HFFc6 (cell line): ENCODE measurements around the gene CLDN6. TPM values are rescaled to one million over a fixed set of nuclear protein-coding genes. Genes with fewer than 3 reads are reported as not detected.

Experiments used
- DNase-seq: peaks from one replicate; pipeline ENCODE4 v3.0.0-alpha.2; 2018
- H3K27ac Mint-ChIP-seq: 2 replicates; pipeline ENCODE4 v1.8.0; 2020; ENCODE audit warnings: mild to moderate bottlenecking, mixed read lengths
- H3K27me3 Mint-ChIP-seq: 2 replicates; pipeline ENCODE4 v1.8.0; 2021; ENCODE audit warnings: mild to moderate bottlenecking, moderate library complexity, mixed read lengths; ENCODE audit not compliant: insufficient read depth
- H3K36me3 Mint-ChIP-seq: 2 replicates; pipeline ENCODE4 v1.8.0; 2021; ENCODE audit warnings: low read depth, mixed read lengths
- H3K4me1 Mint-ChIP-seq: 2 replicates; pipeline ENCODE4 v1.8.0; 2020; ENCODE audit warnings: low read depth, mixed read lengths
- H3K4me3 Mint-ChIP-seq: 2 replicates; pipeline ENCODE4 v1.8.0; 2020; ENCODE audit warnings: mild to moderate bottlenecking, moderate library complexity, mixed read lengths
- H3K9me3 Mint-ChIP-seq: 2 replicates; pipeline ENCODE4 v1.8.0; 2020; ENCODE audit warnings: mild to moderate bottlenecking, mixed read lengths
- total RNA-seq, 6 experiments: library from RNA; stranded (reverse); fragmentation: NEBNext Ultra II Directional; extraction: Animal tissue kit (Norgen Biotek cat#: 25700); gene quantifications; 2 replicates in 1 of 6; 3 replicates in 5 of 6; pipeline ENCODE4 v1.2.3, GENCODE V29; 2021
- TF ChIP-seq, protein P1 (sequence below): fragments of 200-600 bp; sonication (generic); IDR thresholded peaks from 2 replicates; pipeline ENCODE4 v1.5.0; 2021; ENCODE audit warnings: antibody characterized with exemption, mild to moderate bottlenecking

CLDN6 gene
- total RNA-seq, 6 experiments from 2014 or later, result 0.21 TPM; not detected in 5

GRCh38 chr16:3026609-3027488 lies 8.9 kb upstream of the CLDN6 start:
- H3K9me3 Mint-ChIP-seq, result peaks cover 11% of the 10 kb centered on the region
- peaks cover 30% of the 10 kb centered on the region for H3K4me1 Mint-ChIP-seq
- TF ChIP-seq, protein P1, sequence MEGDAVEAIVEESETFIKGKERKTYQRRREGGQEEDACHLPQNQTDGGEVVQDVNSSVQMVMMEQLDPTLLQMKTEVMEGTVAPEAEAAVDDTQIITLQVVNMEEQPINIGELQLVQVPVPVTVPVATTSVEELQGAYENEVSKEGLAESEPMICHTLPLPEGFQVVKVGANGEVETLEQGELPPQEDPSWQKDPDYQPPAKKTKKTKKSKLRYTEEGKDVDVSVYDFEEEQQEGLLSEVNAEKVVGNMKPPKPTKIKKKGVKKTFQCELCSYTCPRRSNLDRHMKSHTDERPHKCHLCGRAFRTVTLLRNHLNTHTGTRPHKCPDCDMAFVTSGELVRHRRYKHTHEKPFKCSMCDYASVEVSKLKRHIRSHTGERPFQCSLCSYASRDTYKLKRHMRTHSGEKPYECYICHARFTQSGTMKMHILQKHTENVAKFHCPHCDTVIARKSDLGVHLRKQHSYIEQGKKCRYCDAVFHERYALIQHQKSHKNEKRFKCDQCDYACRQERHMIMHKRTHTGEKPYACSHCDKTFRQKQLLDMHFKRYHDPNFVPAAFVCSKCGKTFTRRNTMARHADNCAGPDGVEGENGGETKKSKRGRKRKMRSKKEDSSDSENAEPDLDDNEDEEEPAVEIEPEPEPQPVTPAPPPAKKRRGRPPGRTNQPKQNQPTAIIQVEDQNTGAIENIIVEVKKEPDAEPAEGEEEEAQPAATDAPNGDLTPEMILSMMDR, result no peak
- no peak overlapping the region for H3K27ac Mint-ChIP-seq
- DNase-seq, result no peak
- H3K36me3 Mint-ChIP-seq, result peaks cover 32% of the 10 kb centered on the region
- H3K4me3 Mint-ChIP-seq, result no peak overlapping the region
- peaks cover 60% of the 10 kb centered on the region for H3K27me3 Mint-ChIP-seq

DNA sequence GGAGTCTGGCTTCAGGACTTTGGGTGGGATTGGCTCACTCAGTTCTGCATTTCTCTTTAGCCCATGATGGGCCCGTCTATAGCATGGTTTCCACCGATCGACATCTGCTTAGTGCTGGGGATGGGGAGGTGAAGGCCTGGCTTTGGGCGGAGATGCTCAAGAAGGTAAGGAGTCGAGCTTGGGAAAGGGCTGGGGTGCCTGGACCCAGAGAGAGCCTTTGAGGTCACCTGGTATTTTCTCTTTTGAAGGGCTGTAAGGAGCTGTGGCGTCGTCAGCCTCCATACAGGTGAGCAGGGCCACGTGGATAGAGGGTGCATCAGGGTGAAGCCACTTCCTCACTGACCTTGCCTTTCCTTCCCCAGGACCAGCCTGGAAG lies 8.0 kb upstream of the CLDN6 start:
- Mint-ChIP-seq H3K4me3 (no peak overlapping the region), H3K4me1 (peaks cover 33% of the 10 kb centered on the region)
- DNase-seq, result no peak

DNA sequence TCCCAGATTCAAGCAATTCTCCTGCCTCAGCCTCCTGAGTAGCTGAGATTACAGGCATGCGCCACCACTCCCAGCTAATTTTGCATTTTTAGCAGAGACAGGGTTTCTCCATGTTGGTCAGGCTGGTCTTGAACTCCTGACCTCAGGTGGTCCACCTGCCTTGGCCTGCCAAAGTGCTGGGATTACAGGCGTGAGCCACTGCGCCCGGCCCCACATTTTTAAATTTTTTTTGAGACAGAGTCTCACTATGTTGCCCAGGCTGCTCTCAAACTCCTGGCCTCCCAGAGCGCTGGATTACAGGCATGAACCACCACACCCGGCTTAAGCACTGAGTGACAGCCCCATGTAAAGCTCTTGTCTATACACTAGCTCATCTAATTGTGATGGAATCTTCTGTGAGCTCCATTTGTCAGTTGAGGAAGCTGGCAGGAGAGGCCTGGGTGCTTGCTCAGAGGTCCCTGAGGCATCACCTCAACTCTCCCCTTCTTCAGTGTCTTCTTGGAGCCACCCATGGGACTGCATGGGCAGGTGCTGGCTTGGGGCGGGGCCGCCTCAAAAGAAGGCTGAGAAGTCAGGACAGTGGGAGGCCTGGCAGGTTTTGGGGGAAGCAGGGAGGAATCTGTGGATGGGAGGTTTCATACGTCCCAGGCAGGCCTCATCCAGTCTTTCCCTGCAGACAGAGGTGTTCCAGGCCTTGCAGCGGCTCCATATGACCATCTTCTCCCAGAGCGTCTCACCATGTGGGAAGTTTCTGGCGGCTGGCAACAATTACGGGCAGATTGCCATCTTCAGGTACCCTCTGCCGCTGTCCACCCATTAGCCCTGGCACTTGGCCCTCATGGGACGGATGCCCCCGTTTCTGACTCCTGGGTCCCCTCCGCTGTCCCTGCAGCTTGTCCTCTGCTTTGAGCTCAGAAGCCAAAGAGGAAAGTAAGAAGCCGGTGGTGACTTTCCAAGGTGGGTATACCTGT lies 7.3 kb upstream of the CLDN6 start:
- Mint-ChIP-seq H3K27ac (peak overlapping the region; percentile 40), H3K27me3 (peaks cover 58% of the 10 kb centered on the region), H3K36me3 (peaks cover 45% of the 10 kb centered on the region), H3K4me1 (peaks cover 33% of the 10 kb centered on the region), H3K9me3 (peaks cover 11% of the 10 kb centered on the region), H3K4me3 (peak overlapping the region; percentile 99)
- TF ChIP-seq, protein P1, result no peak
- DNase-seq, result no peak

More for the DNA sequence above, 8.0 kb upstream of the CLDN6 start:
- H3K27me3 Mint-ChIP-seq, result peaks cover 64% of the 10 kb centered on the region
- TF ChIP-seq, protein P1, result no peak
- H3K36me3 Mint-ChIP-seq, result peaks cover 41% of the 10 kb centered on the region
- H3K9me3 Mint-ChIP-seq, result peaks cover 11% of the 10 kb centered on the region
- H3K27ac Mint-ChIP-seq, result peak overlapping the region; percentile 40

- H3K4me3 Mint-ChIP-seq, result peak within 1 kb of the TSS; percentile 99
- peaks cover 33% of the 10 kb centered on the region for H3K4me1 Mint-ChIP-seq
- H3K36me3 Mint-ChIP-seq, result peaks cover 45% of the 10 kb centered on the region
- peaks cover 11% of the 10 kb centered on the region for H3K9me3 Mint-ChIP-seq
- H3K27ac Mint-ChIP-seq, result peak within 1 kb of the TSS; percentile 98
- TF ChIP-seq, protein P1, result no peak
- DNase-seq, result peak; percentile 95
- H3K27me3 Mint-ChIP-seq, result peaks cover 50% of the 10 kb centered on the region
Measured at GRCh38 chr16:3023669-3024478, 5.9 kb upstream of the CLDN6 start, which contains the start of the genes HCFC1R1 and THOC6. Gene HCFC1R1, minus strand, starts transcription at chr16:3023942. Its CDS starts 1 bp downstream, at chr16:3023941. Gene THOC6, plus strand, starts transcription at chr16:3024035. Its CDS starts 292 bp downstream, at chr16:3024327.

DNA sequence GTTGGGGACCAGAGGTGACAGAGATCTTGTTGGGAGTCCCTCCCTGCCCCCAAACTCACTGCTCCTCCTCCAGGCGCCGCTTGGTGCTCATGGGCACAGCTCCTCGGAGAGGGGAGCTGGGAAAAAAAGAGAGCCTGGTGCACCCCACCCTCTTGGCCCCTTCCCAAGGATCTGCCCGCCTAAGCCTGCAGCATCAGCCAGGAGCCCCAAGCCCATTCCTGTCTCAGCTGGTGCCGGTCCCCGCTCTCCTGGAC lies 5.4 kb upstream of the CLDN6 start:
- Mint-ChIP-seq H3K27ac (peak overlapping the region; percentile 98), H3K9me3 (peaks cover 11% of the 10 kb centered on the region), H3K4me1 (peaks cover 33% of the 10 kb centered on the region), H3K4me3 (peak overlapping the region; percentile 99), H3K27me3 (peaks cover 49% of the 10 kb centered on the region), H3K36me3 (peaks cover 45% of the 10 kb centered on the region)
- TF ChIP-seq, protein P1, result no peak
- peak; percentile 83 for DNase-seq
